ENCODE results near the gene CAPN11. TPM values are rescaled to one million over a fixed set of nuclear protein-coding genes. Genes with fewer than 3 reads are reported as not detected.

CAPN11 gene
- total and polyA plus RNA-seq, 4 donors, result 0.08 to 0.19 (median 0.09) TPM; not detected in 1

DNA sequence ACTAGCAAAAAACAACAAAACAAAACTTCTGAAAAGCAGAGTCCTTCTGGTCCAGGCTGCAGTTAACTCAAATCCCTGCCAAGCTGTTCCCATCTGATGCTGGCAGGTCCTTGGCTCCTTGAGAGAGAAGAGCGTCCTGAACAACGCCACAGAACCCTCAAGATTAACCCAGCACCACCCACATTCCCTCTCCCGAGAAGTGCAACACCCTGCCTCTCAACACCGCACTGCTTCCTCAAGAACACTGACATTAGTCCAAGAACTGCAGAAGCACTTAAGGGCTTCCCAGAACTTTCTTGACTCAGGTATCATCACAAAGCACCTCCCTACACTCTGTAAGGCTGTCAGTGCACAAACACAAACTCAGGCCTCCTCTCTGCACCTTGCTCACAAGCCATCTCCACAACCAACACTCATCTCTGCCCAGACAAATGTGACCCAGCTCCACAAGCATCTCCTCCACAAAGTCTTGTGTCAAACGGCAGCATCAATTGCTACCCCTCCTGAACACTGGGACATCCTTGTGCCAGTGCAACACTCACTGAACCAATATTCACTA is 38.8 kb upstream of the CAPN11 start:
- Histone ChIP-seq H3K9me3 (ENCODE audit: control insufficient read depth in 4 of 4, low read length in 3 of 4) (no peaks in the 10 kb centered on the region), H3K9ac (ENCODE audit: low read depth in 1 of 2, low read length in 2 of 2) (no peak overlapping the region), H3K27me3 (ENCODE audit: control insufficient read depth in 4 of 4, insufficient read depth in 4 of 4, low read length in 3 of 4) (no peaks in the 10 kb centered on the region), H3K36me3 (ENCODE audit: control insufficient read depth in 4 of 4, insufficient read depth in 3 of 4, low read depth in 1 of 4, low read length in 3 of 4) (peaks cover 0 to 2% (median 0%) of the 10 kb centered on the region in 4 donors), H3K27ac (ENCODE audit: low read depth in 1 of 2, low read length in 2 of 2) (no peak overlapping the region), H3K4me1 (ENCODE audit: control insufficient read depth in 4 of 4, insufficient read depth in 4 of 4, low read length in 3 of 4) (peaks cover 21 to 64% (median 54%) of the 10 kb centered on the region in 4 donors), H3K4me3 (ENCODE audit: low read depth in 1 of 3, low read length in 3 of 3) (no peak overlapping the region)
- WGBS, result 77% methylated on average over 5 of the region's 5 CpGs
- DNase-seq (ENCODE audit: low spot score), result no peak
- TF ChIP-seq TAF1 (conservative IDR thresholded peaks at IDR 0.05), result no peak
- no peak for TF ChIP-seq HNF4G (IDR thresholded peaks at IDR 0.05)
- no peak for TF ChIP-seq HNF4A (conservative IDR thresholded peaks at IDR 0.05)
- no peak for TF ChIP-seq JUND (IDR thresholded peaks at IDR 0.05)
- no peak for TF ChIP-seq FOXA2 (IDR thresholded peaks at IDR 0.05)
- TF ChIP-seq, protein P1, sequence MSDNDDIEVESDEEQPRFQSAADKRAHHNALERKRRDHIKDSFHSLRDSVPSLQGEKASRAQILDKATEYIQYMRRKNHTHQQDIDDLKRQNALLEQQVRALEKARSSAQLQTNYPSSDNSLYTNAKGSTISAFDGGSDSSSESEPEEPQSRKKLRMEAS (IDR thresholded peaks at IDR 0.05), result no peak
- TF ChIP-seq SP1 (IDR thresholded peaks at IDR 0.05), result no peak
- TF ChIP-seq RAD21 (IDR thresholded peaks at IDR 0.05), result no peak
- TF ChIP-seq, protein P2, sequence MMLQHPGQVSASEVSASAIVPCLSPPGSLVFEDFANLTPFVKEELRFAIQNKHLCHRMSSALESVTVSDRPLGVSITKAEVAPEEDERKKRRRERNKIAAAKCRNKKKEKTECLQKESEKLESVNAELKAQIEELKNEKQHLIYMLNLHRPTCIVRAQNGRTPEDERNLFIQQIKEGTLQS (IDR thresholded peaks at IDR 0.05), result no peak
- TF ChIP-seq NR2F2 (IDR thresholded peaks at IDR 0.05), result no peak
- TF ChIP-seq, protein P3, sequence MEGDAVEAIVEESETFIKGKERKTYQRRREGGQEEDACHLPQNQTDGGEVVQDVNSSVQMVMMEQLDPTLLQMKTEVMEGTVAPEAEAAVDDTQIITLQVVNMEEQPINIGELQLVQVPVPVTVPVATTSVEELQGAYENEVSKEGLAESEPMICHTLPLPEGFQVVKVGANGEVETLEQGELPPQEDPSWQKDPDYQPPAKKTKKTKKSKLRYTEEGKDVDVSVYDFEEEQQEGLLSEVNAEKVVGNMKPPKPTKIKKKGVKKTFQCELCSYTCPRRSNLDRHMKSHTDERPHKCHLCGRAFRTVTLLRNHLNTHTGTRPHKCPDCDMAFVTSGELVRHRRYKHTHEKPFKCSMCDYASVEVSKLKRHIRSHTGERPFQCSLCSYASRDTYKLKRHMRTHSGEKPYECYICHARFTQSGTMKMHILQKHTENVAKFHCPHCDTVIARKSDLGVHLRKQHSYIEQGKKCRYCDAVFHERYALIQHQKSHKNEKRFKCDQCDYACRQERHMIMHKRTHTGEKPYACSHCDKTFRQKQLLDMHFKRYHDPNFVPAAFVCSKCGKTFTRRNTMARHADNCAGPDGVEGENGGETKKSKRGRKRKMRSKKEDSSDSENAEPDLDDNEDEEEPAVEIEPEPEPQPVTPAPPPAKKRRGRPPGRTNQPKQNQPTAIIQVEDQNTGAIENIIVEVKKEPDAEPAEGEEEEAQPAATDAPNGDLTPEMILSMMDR (IDR thresholded peaks at IDR 0.05; ENCODE audit: low read depth, low read length, missing input control), result no peak
- TF ChIP-seq EGR1 (IDR thresholded peaks at IDR 0.05; ENCODE audit: low read depth in 2 of 2), result no peak
- no peak for TF ChIP-seq GABPA (IDR thresholded peaks at IDR 0.05 in 1 of 2, conservative IDR thresholded peaks at IDR 0.05 in 1 of 2)

DNA sequence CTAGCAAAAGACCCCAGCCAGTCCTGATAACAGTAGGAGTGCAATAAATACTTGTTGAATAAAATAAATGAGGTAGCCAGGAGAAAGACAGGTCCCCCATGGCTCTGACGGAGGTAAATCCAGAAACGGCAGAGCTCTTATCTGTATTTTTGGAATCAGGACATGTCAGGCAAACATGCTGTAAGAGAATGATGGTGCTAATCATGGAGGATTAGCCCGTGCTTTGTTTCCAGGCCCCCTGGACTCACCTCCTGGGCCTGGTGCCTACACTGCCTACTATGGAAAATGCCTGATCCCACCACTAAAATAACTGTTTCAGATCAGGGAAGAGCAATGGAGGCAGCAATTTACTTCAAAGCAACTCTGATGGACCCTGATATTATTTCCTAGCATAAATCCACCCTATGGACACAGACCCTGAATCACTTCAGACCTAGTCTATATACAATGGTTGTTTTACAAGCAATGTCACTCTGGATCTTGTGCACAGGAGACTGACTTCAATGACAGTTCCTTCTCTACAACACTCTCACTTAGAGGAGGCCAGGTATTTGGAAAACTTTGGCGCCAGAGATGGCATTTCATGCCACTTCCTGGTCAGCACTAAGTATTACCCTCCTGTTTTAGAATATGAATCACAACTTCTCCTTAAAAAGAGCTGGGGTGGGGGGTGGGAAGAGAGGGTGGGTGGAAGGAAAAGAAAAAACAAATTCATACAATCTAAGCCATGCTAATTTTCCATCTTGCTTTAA is 37.8 kb upstream of the CAPN11 start:
- TF ChIP-seq, protein P3 (IDR thresholded peaks at IDR 0.05; ENCODE audit: low read depth, low read length, missing input control), result no peak
- TF ChIP-seq FOXA2 (IDR thresholded peaks at IDR 0.05), result no peak
- TF ChIP-seq, protein P1 (IDR thresholded peaks at IDR 0.05), result no peak
- no peak for TF ChIP-seq RAD21 (IDR thresholded peaks at IDR 0.05)
- no peak overlapping the region for H3K9ac ChIP-seq (ENCODE audit: low read depth in 1 of 2, low read length in 2 of 2)
- no peaks in the 10 kb centered on the region for H3K36me3 ChIP-seq (ENCODE audit: control insufficient read depth in 4 of 4, insufficient read depth in 3 of 4, low read depth in 1 of 4, low read length in 3 of 4)
- no peaks in the 10 kb centered on the region for H3K27me3 ChIP-seq (ENCODE audit: control insufficient read depth in 4 of 4, insufficient read depth in 4 of 4, low read length in 3 of 4)
- 60% methylated on average over 4 of the region's 4 CpGs for WGBS
- peaks cover 21 to 74% (median 63%) of the 10 kb centered on the region in 4 donors for H3K4me1 ChIP-seq (ENCODE audit: control insufficient read depth in 4 of 4, insufficient read depth in 4 of 4, low read length in 3 of 4)
- H3K9me3 ChIP-seq (ENCODE audit: control insufficient read depth in 4 of 4, low read length in 3 of 4), result no peaks in the 10 kb centered on the region
- no peak for DNase-seq (ENCODE audit: low spot score)
- H3K27ac ChIP-seq (ENCODE audit: low read depth in 1 of 2, low read length in 2 of 2), result no peak overlapping the region
- H3K4me3 ChIP-seq (ENCODE audit: low read depth in 1 of 3, low read length in 3 of 3), result no peak overlapping the region

Data from liver (tissue), 9 donors.